ENCODE measurements around the gene UBAC1.

UBAC1 gene

DNA sequence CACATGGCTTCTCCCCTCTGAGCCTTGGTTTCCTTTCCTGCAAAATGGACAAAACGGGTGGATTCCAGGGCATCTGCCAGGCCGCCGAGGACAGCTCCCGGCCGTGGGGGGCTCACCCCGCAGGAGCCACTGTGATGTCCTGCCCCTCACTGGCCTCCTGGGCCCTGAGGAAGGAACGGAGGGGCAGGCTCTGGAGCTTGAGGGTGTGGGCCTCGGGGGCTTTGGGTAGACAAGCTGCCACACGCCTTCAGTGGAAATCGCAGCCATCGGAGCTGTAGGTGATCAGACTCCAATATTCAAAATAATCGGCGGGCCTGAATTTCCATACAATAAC lies 32.2 kb upstream of the UBAC1 start:
- Histone ChIP-seq H3K36me3 (replicated peaks) (no peaks in the 10 kb centered on the region), H3K27ac (no peak overlapping the region), H3K27me3 (replicated peaks) (peaks cover 2% of the 10 kb centered on the region), H3K4me3 (ENCODE audit: low read depth, low read length) (no peak overlapping the region)
- in situ Hi-C loops (cut with HindIII; ENCODE audit: low pct_ligation_motif_present, low sequenced_read_pairs): no loop called here
- DNase-seq: no peak
- TF ChIP-seq, protein P1, sequence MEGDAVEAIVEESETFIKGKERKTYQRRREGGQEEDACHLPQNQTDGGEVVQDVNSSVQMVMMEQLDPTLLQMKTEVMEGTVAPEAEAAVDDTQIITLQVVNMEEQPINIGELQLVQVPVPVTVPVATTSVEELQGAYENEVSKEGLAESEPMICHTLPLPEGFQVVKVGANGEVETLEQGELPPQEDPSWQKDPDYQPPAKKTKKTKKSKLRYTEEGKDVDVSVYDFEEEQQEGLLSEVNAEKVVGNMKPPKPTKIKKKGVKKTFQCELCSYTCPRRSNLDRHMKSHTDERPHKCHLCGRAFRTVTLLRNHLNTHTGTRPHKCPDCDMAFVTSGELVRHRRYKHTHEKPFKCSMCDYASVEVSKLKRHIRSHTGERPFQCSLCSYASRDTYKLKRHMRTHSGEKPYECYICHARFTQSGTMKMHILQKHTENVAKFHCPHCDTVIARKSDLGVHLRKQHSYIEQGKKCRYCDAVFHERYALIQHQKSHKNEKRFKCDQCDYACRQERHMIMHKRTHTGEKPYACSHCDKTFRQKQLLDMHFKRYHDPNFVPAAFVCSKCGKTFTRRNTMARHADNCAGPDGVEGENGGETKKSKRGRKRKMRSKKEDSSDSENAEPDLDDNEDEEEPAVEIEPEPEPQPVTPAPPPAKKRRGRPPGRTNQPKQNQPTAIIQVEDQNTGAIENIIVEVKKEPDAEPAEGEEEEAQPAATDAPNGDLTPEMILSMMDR (IDR thresholded peaks at IDR 0.05; ENCODE audit: low read depth, low read length, missing control alignments): no peak

DNA sequence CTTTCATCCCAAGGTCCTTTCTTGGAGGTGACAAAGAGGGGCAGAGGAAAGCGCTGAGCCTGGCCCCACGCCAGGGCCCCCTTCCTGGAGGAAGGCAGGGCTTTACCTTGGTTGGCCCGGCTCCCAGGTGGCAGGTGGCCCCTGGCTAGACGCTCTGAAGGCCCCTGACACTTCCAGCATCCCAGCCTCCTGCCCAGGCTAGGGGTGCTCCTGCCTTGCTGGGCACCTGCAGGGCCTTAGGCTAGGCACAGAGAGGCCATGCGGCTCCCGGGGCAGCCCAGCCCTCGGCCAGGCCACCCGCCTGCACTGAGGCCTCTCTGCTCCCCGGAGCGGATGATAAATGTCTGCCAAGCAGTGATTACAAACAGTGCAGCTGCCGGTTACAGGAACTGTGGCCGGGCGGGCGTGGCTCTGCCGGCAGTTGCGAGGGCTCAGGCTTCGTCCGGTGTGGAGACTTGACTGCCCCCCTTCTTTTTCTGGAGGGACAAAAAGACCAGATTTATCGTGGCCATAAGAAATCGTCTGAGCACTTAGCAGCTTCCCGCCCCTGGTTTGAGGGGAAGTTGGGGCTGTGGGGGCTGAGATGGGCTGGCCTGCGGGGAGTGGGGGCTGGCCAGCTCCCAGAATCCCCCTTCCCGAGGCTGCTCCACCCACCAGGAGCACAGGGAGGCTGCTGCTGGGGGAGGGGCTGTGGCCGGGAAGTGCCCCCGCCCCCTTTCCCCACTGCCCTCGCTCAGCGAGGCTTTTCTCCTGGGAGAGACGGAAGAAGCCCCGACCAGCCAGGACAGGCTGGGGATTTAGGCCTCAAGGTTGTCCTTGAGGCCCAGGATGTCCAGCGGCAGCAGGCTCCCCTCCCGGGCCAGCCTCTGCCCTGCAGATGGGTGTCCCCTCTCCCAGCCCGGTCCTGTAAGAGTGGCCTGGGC lies 31.6 kb upstream of the UBAC1 start:
- H3K4me3 ChIP-seq (ENCODE audit: low read depth, low read length): peak overlapping the region; percentile 34
- in situ Hi-C loops (cut with HindIII; ENCODE audit: low pct_ligation_motif_present, low sequenced_read_pairs): no loop called here
- TF ChIP-seq, protein P1 (IDR thresholded peaks at IDR 0.05; ENCODE audit: low read depth, low read length, missing control alignments): peak; percentile 5
- H3K36me3 ChIP-seq (replicated peaks): no peaks in the 10 kb centered on the region
- DNase-seq: peak; percentile 56
- H3K27me3 ChIP-seq (replicated peaks): peaks cover 2% of the 10 kb centered on the region
- H3K27ac ChIP-seq: peak overlapping the region; percentile 45

DNA sequence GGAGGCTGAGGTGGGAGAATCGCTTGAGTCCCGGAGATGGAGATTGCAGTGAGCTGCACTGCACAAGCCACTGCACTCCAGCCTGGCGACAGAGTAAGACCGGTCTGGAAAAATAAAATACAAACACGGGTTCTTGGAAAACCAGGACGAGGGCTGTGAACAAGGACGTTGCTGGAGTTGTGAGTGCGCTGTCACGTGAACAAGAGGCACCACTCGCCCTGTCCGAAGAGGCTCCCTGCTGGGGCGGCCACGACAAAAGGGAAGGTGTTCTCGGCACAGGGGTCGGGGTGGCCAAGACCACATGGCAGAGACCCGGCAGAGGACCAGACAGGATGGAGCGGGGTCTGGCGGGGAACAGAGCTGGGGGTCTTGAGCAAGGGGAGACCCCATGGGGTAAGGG lies 30.6 kb upstream of the UBAC1 start:
- Histone ChIP-seq H3K27ac (no peak overlapping the region), H3K27me3 (replicated peaks) (peaks cover 2% of the 10 kb centered on the region), H3K4me3 (ENCODE audit: low read depth, low read length) (no peak overlapping the region), H3K36me3 (replicated peaks) (no peaks in the 10 kb centered on the region)
- TF ChIP-seq, protein P1 (IDR thresholded peaks at IDR 0.05; ENCODE audit: low read depth, low read length, missing control alignments): no peak
- in situ Hi-C loops (cut with HindIII; ENCODE audit: low pct_ligation_motif_present, low sequenced_read_pairs): no loop called here
- no peak for DNase-seq

DNA sequence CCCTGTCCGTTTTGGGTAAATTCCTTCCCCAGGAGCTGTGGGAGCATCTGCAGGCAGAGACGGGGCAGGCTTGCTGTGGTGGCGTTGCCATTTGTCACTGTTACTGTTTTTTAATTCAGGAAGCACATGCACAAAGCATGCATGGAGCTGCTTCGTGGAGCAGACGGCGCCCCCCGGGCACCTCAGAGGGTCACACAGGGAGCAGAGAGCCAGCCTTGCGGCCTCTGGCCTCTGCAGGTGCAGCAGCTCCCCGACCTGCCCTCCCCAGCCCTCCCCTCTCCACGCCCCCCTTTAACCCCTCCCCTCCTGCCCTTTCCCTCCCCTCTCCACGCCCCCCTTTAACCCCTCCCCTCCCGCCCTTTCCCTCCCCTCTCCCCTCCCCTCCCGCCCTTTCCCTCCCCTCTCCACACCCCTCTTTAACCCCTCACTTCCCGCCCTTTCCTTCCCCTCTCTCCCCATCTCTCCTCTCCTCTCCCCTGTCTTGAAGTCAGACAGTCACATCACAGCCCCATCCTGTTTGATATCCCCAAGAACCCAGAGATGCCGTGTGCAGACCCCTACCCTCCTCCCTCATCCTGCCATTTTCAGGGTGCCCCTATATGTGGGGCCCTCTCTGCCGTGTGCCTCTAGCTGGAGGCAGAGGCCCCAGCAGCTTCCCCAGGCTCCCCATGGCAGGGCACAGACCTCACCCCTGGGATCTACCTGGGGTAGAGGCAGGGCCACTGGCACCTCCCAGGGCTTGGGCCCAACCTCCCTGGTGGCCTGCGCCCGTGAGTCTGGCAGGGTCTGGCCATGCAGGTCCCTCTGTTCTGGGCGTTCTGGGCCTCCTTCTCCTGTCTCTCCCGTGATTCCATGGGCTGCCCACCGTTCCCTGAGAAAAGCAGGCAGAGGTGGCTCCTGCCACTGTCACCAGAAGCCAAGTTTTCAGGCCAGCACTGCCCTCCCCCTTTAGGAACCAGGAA lies 29.6 kb upstream of the UBAC1 start:
- in situ Hi-C loops (cut with HindIII; ENCODE audit: low pct_ligation_motif_present, low sequenced_read_pairs): no loop called here
- DNase-seq: no peak
- H3K27me3 ChIP-seq (replicated peaks): peaks cover 2% of the 10 kb centered on the region
- no peak overlapping the region for H3K27ac ChIP-seq
- TF ChIP-seq, protein P1 (IDR thresholded peaks at IDR 0.05; ENCODE audit: low read depth, low read length, missing control alignments): no peak
- H3K36me3 ChIP-seq (replicated peaks): no peaks in the 10 kb centered on the region
- no peak overlapping the region for H3K4me3 ChIP-seq (ENCODE audit: low read depth, low read length)

DNA sequence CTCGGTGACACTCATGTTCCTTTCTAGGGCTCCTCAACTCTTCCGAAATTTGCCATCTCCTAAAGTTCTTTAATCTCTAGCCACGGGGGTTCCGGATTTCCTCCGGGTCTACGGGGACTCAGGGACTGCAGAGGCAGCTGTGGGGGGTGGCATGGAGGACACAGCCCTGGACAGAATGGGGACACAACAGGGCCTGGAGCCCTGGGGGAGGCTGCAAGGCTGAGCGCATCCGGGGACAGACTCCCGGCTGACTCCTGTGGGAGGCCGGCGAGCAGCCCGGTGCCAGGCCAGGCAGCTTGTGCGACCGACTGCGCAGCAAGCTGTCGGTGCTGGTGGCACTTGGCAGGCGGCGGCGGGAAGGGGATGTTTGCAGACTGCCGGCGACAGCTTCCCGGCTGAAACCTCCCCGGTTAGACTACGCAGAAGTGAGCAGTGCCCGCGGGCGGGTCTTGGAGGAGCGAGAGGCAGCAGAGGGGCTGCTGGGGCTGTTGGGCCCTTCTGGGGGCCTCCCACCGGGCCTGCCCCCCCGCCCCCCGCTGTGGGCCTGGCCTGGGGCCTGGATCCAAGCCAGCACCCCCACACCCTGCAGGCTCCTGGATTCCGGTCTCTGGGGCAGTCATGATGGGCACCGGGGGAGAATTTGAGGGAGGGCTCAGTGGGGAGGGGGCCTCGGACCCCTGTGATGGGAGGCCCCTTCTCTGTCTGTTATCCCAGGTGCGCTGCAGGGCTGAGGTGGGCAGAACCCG lies 28.7 kb upstream of the UBAC1 start:
- Histone ChIP-seq H3K27me3 (replicated peaks) (peaks cover 2% of the 10 kb centered on the region), H3K4me3 (ENCODE audit: low read depth, low read length) (no peak overlapping the region), H3K36me3 (replicated peaks) (no peaks in the 10 kb centered on the region), H3K27ac (no peak overlapping the region)
- TF ChIP-seq, protein P1 (IDR thresholded peaks at IDR 0.05; ENCODE audit: low read depth, low read length, missing control alignments): no peak
- no peak for DNase-seq
- in situ Hi-C loops (cut with HindIII; ENCODE audit: low pct_ligation_motif_present, low sequenced_read_pairs): no loop called here

Measured in brain microvascular endothelial cell (primary cell).